Natural killer cell (primary cell): Measurements from ENCODE around the gene SYNE3. TPM values are rescaled to one million over a fixed set of nuclear protein-coding genes. Genes with fewer than 3 reads are reported as not detected.

Experiments
- ATAC-seq, 3 donors: fragments of 150-1000 bp in 2 of 3; fragments of 200-7000 bp in 1 of 3; cut with Tn5 transposase; 1 replicate in 1 of 3; 2 replicates in 2 of 3; pipeline ENCODE4 v1.10.0; 2021; ENCODE audit warnings: mild to moderate bottlenecking in 2 of 3, moderate library complexity in 2 of 3
- DNase-seq, 2 donors: peaks; one replicate each; pipeline versions ENCODE4 v3.0.0 to v3.0.0-alpha.2; 2013 to 2021; ENCODE audit warnings: mixed read lengths in 1 of 2
- H3K27ac ChIP-seq: one replicate; pipeline ENCODE4 v1.5.1; 2013; ENCODE audit warnings: mild to moderate bottlenecking, low read length
- H3K27me3 ChIP-seq: one replicate; pipeline ENCODE4 v1.6.1; 2013; ENCODE audit warnings: low read length; ENCODE audit not compliant: control insufficient read depth, insufficient read depth
- H3K36me3 ChIP-seq: one replicate; pipeline ENCODE4 v1.6.1; 2013; ENCODE audit warnings: low read length; ENCODE audit not compliant: control insufficient read depth, insufficient read depth
- H3K4me1 ChIP-seq: one replicate; pipeline ENCODE4 v1.6.1; 2013; ENCODE audit warnings: low read length; ENCODE audit not compliant: control insufficient read depth, insufficient read depth
- H3K4me3 ChIP-seq: one replicate; pipeline ENCODE4 v1.5.1; 2013; ENCODE audit warnings: low read length
- H3K9me3 ChIP-seq: one replicate; pipeline ENCODE4 v1.6.1; 2013; ENCODE audit warnings: low read length; ENCODE audit not compliant: control insufficient read depth, insufficient read depth
- H3K27ac Mint-ChIP-seq, 2 donors: one replicate each; pipeline ENCODE4 v1.8.0; 2022; ENCODE audit warnings: mild to moderate bottlenecking in 2 of 2, mixed read lengths in 2 of 2, moderate library complexity in 1 of 2
- H3K27me3 Mint-ChIP-seq, 2 donors: one replicate each; pipeline ENCODE4 v1.8.0; 2022; ENCODE audit warnings: low read depth in 2 of 2, mixed read lengths in 2 of 2
- H3K36me3 Mint-ChIP-seq: one replicate; pipeline ENCODE4 v1.8.0; 2022; ENCODE audit warnings: mixed read lengths
- H3K4me1 Mint-ChIP-seq, 2 donors: one replicate each; pipeline ENCODE4 v1.8.0; 2022; ENCODE audit warnings: mixed read lengths in 2 of 2
- H3K4me3 Mint-ChIP-seq: one replicate; pipeline ENCODE4 v1.8.0; 2022; ENCODE audit warnings: mild to moderate bottlenecking, moderate library complexity, mixed read lengths
- H3K9me3 Mint-ChIP-seq, 2 donors: one replicate each; pipeline ENCODE4 v1.8.0; 2022; ENCODE audit warnings: mixed read lengths in 2 of 2
- WGBS: methylation state at CpG from one replicate; pipeline ENCODE4 v1.1.7; 2013; ENCODE audit warnings: missing lambda C conversion rate; ENCODE audit not compliant: insufficient coverage; 5-methylcytosine and 5-hydroxymethylcytosine counted together
- intact Hi-C: fragments of 100-400 bp; cut with micrococcal nuclease; formaldehyde crosslinking; loops from one replicate; pipeline ENCODE4 v1.14.2; 2022
- total RNA-seq, 4 donors: library from RNA; stranded (reverse); fragments of 120-200 nt in 1 of 4; gene quantifications; one replicate each; pipeline versions ENCODE4 v1.2.3 to v1.2.4, GENCODE V29; 2013 to 2022
- TF ChIP-seq, protein P1 (sequence below): fragments of 200-600 bp; IDR thresholded peaks from one replicate; pipeline ENCODE4 v1.8.0; 2022; ENCODE audit warnings: antibody characterized with exemption

Gene SYNE3
- total RNA-seq, 3 donors from 2014 or later (not counting 1 experiment from before 2014, with no cell fraction given) = 10.6 to 17.3 (median 15.4) TPM

DNA sequence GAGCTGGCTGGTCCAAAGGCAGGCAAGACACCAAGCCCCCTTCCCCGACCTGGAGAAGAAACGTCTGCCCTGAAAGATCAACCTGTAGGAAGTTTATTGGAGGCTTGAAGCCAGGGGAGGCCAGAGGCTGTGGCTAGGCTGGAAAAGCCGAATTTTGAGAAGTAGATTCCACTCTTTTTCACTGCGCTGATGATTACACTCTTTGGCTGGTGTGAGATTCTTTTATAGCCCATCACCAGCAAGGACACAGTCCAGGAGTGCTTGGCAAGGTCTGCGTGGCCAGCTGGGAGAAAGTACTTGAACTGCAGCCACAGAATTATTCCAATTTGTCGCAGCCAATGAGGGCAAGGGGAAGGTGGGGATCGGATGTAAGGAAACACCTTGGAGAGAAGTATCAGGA is 45.0 kb downstream of the SYNE3 start:
- DNase-seq = no peak
- Histone ChIP-seq H3K4me3 (no peak overlapping the region), H3K27me3 (no peaks in the 10 kb centered on the region), H3K27ac (no peak overlapping the region), H3K4me1 (peaks cover 7% of the 10 kb centered on the region), H3K9me3 (no peaks in the 10 kb centered on the region), H3K36me3 (peaks cover 37% of the 10 kb centered on the region)
- H3K27me3 Mint-ChIP-seq = no peaks in the 10 kb centered on the region
- peaks cover 0 to 18% of the 10 kb centered on the region in 2 donors for H3K4me1 Mint-ChIP-seq
- TF ChIP-seq, protein P1, sequence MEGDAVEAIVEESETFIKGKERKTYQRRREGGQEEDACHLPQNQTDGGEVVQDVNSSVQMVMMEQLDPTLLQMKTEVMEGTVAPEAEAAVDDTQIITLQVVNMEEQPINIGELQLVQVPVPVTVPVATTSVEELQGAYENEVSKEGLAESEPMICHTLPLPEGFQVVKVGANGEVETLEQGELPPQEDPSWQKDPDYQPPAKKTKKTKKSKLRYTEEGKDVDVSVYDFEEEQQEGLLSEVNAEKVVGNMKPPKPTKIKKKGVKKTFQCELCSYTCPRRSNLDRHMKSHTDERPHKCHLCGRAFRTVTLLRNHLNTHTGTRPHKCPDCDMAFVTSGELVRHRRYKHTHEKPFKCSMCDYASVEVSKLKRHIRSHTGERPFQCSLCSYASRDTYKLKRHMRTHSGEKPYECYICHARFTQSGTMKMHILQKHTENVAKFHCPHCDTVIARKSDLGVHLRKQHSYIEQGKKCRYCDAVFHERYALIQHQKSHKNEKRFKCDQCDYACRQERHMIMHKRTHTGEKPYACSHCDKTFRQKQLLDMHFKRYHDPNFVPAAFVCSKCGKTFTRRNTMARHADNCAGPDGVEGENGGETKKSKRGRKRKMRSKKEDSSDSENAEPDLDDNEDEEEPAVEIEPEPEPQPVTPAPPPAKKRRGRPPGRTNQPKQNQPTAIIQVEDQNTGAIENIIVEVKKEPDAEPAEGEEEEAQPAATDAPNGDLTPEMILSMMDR = no peak
- intact Hi-C loops = no loop called here
- H3K4me3 Mint-ChIP-seq = no peak overlapping the region
- 93% methylated on average over 7 of the region's 7 CpGs for WGBS
- no peak for ATAC-seq
- no peak overlapping the region for H3K27ac Mint-ChIP-seq
- no peaks in the 10 kb centered on the region for H3K9me3 Mint-ChIP-seq
- no peaks in the 10 kb centered on the region for H3K36me3 Mint-ChIP-seq

- Mint-ChIP-seq H3K4me1 (peaks cover 0 to 13% of the 10 kb centered on the region in 2 donors), H3K27ac (no peak overlapping the region), H3K9me3 (no peaks in the 10 kb centered on the region), H3K27me3 (no peaks in the 10 kb centered on the region), H3K36me3 (no peaks in the 10 kb centered on the region), H3K4me3 (no peak overlapping the region)
- Histone ChIP-seq H3K4me1 (peaks cover 7% of the 10 kb centered on the region), H3K36me3 (peaks cover 41% of the 10 kb centered on the region), H3K27me3 (no peaks in the 10 kb centered on the region), H3K27ac (no peak overlapping the region), H3K9me3 (no peaks in the 10 kb centered on the region), H3K4me3 (no peak overlapping the region)
- WGBS = 92% methylated on average over 2 of the region's 2 CpGs
- no peak for DNase-seq
- no peak for ATAC-seq
- TF ChIP-seq, protein P1 = no peak
- intact Hi-C loops = no loop called here
Measured at GRCh38 chr14:95471016-95471415, 45.4 kb downstream of the SYNE3 start.

- H3K4me3 ChIP-seq = no peak overlapping the region
- no peaks in the 10 kb centered on the region for H3K27me3 ChIP-seq
- intact Hi-C loops = no loop called here
- 97% methylated on average over 2 of the region's 3 CpGs for WGBS
- H3K27ac Mint-ChIP-seq = no peak overlapping the region
- DNase-seq (no peak), ATAC-seq (no peak)
- H3K4me1 ChIP-seq = peaks cover 4% of the 10 kb centered on the region
- H3K36me3 ChIP-seq = peaks cover 39% of the 10 kb centered on the region
- no peak overlapping the region for H3K4me3 Mint-ChIP-seq
- H3K27ac ChIP-seq = no peak overlapping the region
- H3K4me1 Mint-ChIP-seq = peaks cover 0 to 16% of the 10 kb centered on the region in 2 donors
- TF ChIP-seq, protein P1 = no peak
- no peaks in the 10 kb centered on the region for H3K9me3 Mint-ChIP-seq
- no peaks in the 10 kb centered on the region for H3K36me3 Mint-ChIP-seq
- no peaks in the 10 kb centered on the region for H3K27me3 Mint-ChIP-seq
- H3K9me3 ChIP-seq = no peaks in the 10 kb centered on the region
Measured at GRCh38 chr14:95469134-95469481, 47.3 kb downstream of the SYNE3 start.

- Mint-ChIP-seq H3K9me3 (no peaks in the 10 kb centered on the region), H3K27ac (no peak overlapping the region), H3K27me3 (no peaks in the 10 kb centered on the region), H3K4me1 (peaks cover 2 to 17% of the 10 kb centered on the region in 2 donors), H3K4me3 (no peak overlapping the region), H3K36me3 (no peaks in the 10 kb centered on the region)
- intact Hi-C loops = no loop called here
- H3K27ac ChIP-seq = no peak overlapping the region
- peaks cover 9% of the 10 kb centered on the region for H3K4me1 ChIP-seq
- H3K4me3 ChIP-seq = no peak overlapping the region
- TF ChIP-seq, protein P1 = no peak
- no peak for DNase-seq
- H3K36me3 ChIP-seq = peaks cover 41% of the 10 kb centered on the region
- H3K9me3 ChIP-seq = no peaks in the 10 kb centered on the region
- no peaks in the 10 kb centered on the region for H3K27me3 ChIP-seq
- WGBS = 95% methylated on average over 4 of the region's 4 CpGs
- no peak for ATAC-seq
Measured at GRCh38 chr14:95468448-95469133, 47.9 kb downstream of the SYNE3 start.
